Measurements from ENCODE around the gene TOP3A. TPM values are rescaled to one million over a fixed set of nuclear protein-coding genes. Genes with fewer than 3 reads are reported as not detected.

TOP3A gene
- total RNA-seq, 1 experiment from 2014 or later = 48.8 TPM

DNA sequence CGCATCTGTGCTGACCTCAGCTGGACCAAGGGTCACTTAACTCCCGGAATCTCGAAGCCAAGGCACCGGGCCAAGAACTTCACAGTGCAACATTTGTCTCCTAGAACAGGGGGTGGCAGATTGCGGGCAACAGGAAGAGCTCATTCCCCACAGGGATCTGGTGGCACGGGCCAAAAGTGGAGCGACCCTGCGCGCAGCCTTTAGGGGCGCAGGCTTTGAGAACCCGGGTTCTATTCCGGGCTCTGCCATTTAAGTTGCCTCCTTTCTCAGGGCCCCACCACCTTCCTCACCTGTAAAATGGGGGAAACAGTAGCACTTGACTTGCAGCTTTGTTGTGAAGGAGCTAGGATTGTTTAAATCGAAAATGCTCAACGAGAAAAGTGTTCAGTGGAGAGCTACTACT lies 47.9 kb upstream of the TOP3A start:
- H4K20me1 ChIP-seq (ENCODE audit: insufficient read depth) = no peaks in the 10 kb centered on the region
- H3K79me2 ChIP-seq (ENCODE audit: insufficient read depth, low read length) = peaks cover 37% of the 10 kb centered on the region
- no peaks in the 10 kb centered on the region for H3K9me3 ChIP-seq (ENCODE audit: control insufficient read depth in 1 of 2, insufficient read depth in 1 of 2, low read depth in 1 of 2, low read length in 2 of 2)
- RAD21 ChIA-PET (ENCODE audit: low non-redundant PET in 1 of 2, low total read pairs in 2 of 2, uncharacterized antibody in 2 of 2, unreplicated experiment in 2 of 2) = no interaction called here
- ATAC-seq = peak; percentile 15
- H3K4me2 ChIP-seq (ENCODE audit: low read length) = peak overlapping the region; percentile 81
- intact Hi-C loops (cut with micrococcal nuclease) = no loop called here
- CTCF ChIA-PET = no interaction called here
- peak overlapping the region; percentile 86 for H3K27ac ChIP-seq (ENCODE audit: low read depth, low read length)
- H2AFZ ChIP-seq (ENCODE audit: low read depth, low read length, poor library complexity, severe bottlenecking) = peak overlapping the region; percentile 25
- no peak for TF ChIP-seq ELF1 (IDR thresholded peaks at IDR 0.05; ENCODE audit: borderline replicate concordance, low read depth)
- TF ChIP-seq TCF7L2 (IDR thresholded peaks at IDR 0.05; ENCODE audit: borderline replicate concordance, extremely low read depth, insufficient read depth, insufficient read length) = no peak
- TF ChIP-seq FOSL1 (IDR thresholded peaks at IDR 0.05; ENCODE audit: low read depth) = no peak
- no peak for TF ChIP-seq SRF (IDR thresholded peaks at IDR 0.05; ENCODE audit: low read depth)
- TF ChIP-seq EGR1 (IDR thresholded peaks at IDR 0.05; ENCODE audit: low read depth) = no peak
- no peak; the same call in 1 of the 2 replicates for TF ChIP-seq SIN3A (IDR thresholded peaks at IDR 0.05; ENCODE audit: low read depth)
- TF ChIP-seq CBX3 (IDR thresholded peaks at IDR 0.05; ENCODE audit: low read depth) = no peak
- TF ChIP-seq EZH2phosphoT487 (IDR thresholded peaks at IDR 0.05; ENCODE audit: borderline replicate concordance) = no peak
- TF ChIP-seq, protein P1, sequence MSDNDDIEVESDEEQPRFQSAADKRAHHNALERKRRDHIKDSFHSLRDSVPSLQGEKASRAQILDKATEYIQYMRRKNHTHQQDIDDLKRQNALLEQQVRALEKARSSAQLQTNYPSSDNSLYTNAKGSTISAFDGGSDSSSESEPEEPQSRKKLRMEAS (IDR thresholded peaks at IDR 0.05) = no peak
- TF ChIP-seq RAD21 (IDR thresholded peaks at IDR 0.05; ENCODE audit: low read depth) = no peak
- peaks cover 0 to 7% of the 10 kb centered on the region in 2 experiments; a peak in 1 of 4 replicates for H3K36me3 ChIP-seq (ENCODE audit: control insufficient read depth in 1 of 2, insufficient read depth in 2 of 2, low read length in 2 of 2)
- H3K9ac ChIP-seq (ENCODE audit: low read length) = peak overlapping the region; percentile 84
- DNase-seq (ENCODE audit: low read depth, low spot score) = no peak
- POLR2A ChIA-PET = interaction anchor here (1.4 kb wide), 1 partner anchor 9 kb away, joined by 4 read pairs; no protein-coding TSS in a partner anchor
- H3K9me2 ChIP-seq (ENCODE audit: insufficient read depth) = no peaks in the 10 kb centered on the region
- H3K4me1 ChIP-seq (ENCODE audit: control insufficient read depth in 1 of 2, insufficient read depth in 2 of 2, low read length in 2 of 2) = peaks cover 8 to 10% of the 10 kb centered on the region in 2 experiments
- H3K4me3 ChIP-seq (replicated peaks in 1 of 2; ENCODE audit: low read depth in 1 of 2, low read length in 2 of 2) = peak overlapping the region; percentile 87 to 97
- H3K27me3 ChIP-seq (ENCODE audit: insufficient read depth, low read length) = no peaks in the 10 kb centered on the region
- BruUV-seq (replicated peaks) = TSS peak; percentile 76
